Left ventricle myocardium inferior (tissue), 1 donor: ENCODE results near the gene AMN. TPM values are rescaled to one million over a fixed set of nuclear protein-coding genes. Genes with fewer than 3 reads are reported as not detected.

Experiments
- DNase-seq: peaks from one replicate; pipeline ENCODE4 v3.0.0-alpha.2; 2020
- H3K27ac ChIP-seq: fragments of 200-600 bp; replicated peaks from 2 replicates; pipeline ENCODE4 v1.8.0; 2021
- H3K27me3 ChIP-seq: fragments of 200-600 bp; 2 replicates; pipeline ENCODE4 v1.8.0; 2021; ENCODE audit warnings: low read depth
- H3K36me3 ChIP-seq: fragments of 200-600 bp; 2 replicates; pipeline ENCODE4 v1.8.0; 2021
- H3K4me1 ChIP-seq: fragments of 200-600 bp; 2 replicates; pipeline ENCODE4 v1.8.0; 2021
- H3K4me3 ChIP-seq: fragments of 200-600 bp; 2 replicates; pipeline ENCODE4 v1.8.0; 2021; ENCODE audit warnings: mild to moderate bottlenecking, moderate library complexity
- H3K9me3 ChIP-seq: fragments of 200-600 bp; replicated peaks from 2 replicates; pipeline ENCODE4 v1.8.0; 2021
- CTCF ChIP-seq: fragments of 200-600 bp; IDR thresholded peaks from 2 replicates; pipeline ENCODE4 v1.8.0; 2021; ENCODE audit warnings: antibody characterized with exemption, mild to moderate bottlenecking, borderline replicate concordance
- intact Hi-C: fragments of 100-400 bp; cut with micrococcal nuclease; formaldehyde crosslinking; loops from one replicate; pipeline ENCODE4 v1.11.0; 2022
- total RNA-seq: library from RNA; stranded (reverse); fragmentation: NEBNext Ultra II Directional; extraction: Animal tissue kit (Norgen Biotek cat#: 25700); gene quantifications from one replicate; pipeline ENCODE4 v1.2.1, GENCODE V29; 2021
- donor health status: DM: no; HTN: yes; CAD: no; lungs with severe emphysema.

AMN gene
- total RNA-seq, 1 donor from 2014 or later, result not detected

GRCh38 chr14:102915292-102916110, 7.0 kb upstream of the AMN start:
- Histone ChIP-seq H3K9me3 (no peaks in the 10 kb centered on the region), H3K4me1 (no peaks in the 10 kb centered on the region), H3K4me3 (no peak overlapping the region), H3K27me3 (peaks cover 4% of the 10 kb centered on the region), H3K27ac (no peak overlapping the region), H3K36me3 (no peaks in the 10 kb centered on the region)
- TF ChIP-seq CTCF, result no peak
- DNase-seq, result no peak
- intact Hi-C loops, result no loop called here

GRCh38 chr14:102916347-102917055, 6.0 kb upstream of the AMN start:
- peaks cover 14% of the 10 kb centered on the region for H3K27me3 ChIP-seq
- H3K4me1 ChIP-seq, result no peaks in the 10 kb centered on the region
- H3K36me3 ChIP-seq, result no peaks in the 10 kb centered on the region
- intact Hi-C loops, result no loop called here
- no peak for DNase-seq
- H3K27ac ChIP-seq, result no peak overlapping the region
- no peak for TF ChIP-seq CTCF
- H3K9me3 ChIP-seq, result no peaks in the 10 kb centered on the region
- no peak overlapping the region for H3K4me3 ChIP-seq

- no peak for TF ChIP-seq CTCF
- Histone ChIP-seq H3K9me3 (no peaks in the 10 kb centered on the region), H3K27ac (no peak overlapping the region), H3K4me3 (no peak overlapping the region), H3K4me1 (no peaks in the 10 kb centered on the region), H3K36me3 (no peaks in the 10 kb centered on the region), H3K27me3 (peaks cover 20% of the 10 kb centered on the region)
- intact Hi-C loops, result no loop called here
- no peak for DNase-seq
These were observed 5.4 kb upstream of the AMN start for GRCh38 chr14:102917056-102917385.

- intact Hi-C loops, result no loop called here
- Histone ChIP-seq H3K27me3 (peaks cover 26% of the 10 kb centered on the region), H3K9me3 (no peaks in the 10 kb centered on the region), H3K4me1 (peaks cover 1% of the 10 kb centered on the region), H3K36me3 (no peaks in the 10 kb centered on the region), H3K4me3 (no peak overlapping the region), H3K27ac (no peak overlapping the region)
- peak; percentile 50 for DNase-seq
- peak; percentile 69 for TF ChIP-seq CTCF
These were observed 4.8 kb upstream of the AMN start for GRCh38 chr14:102917469-102918211.

GRCh38 chr14:102918438-102918837, 4.0 kb upstream of the AMN start:
- Histone ChIP-seq H3K4me1 (peaks cover 9% of the 10 kb centered on the region), H3K9me3 (no peaks in the 10 kb centered on the region), H3K36me3 (no peaks in the 10 kb centered on the region), H3K27me3 (peaks cover 34% of the 10 kb centered on the region), H3K27ac (no peak overlapping the region), H3K4me3 (no peak overlapping the region)
- no peak for DNase-seq
- intact Hi-C loops, result no loop called here
- no peak for TF ChIP-seq CTCF
